Glutamatergic neuron (in vitro differentiated cells): ENCODE measurements around the gene FSTL4. TPM values are rescaled to one million over a fixed set of nuclear protein-coding genes. Genes with fewer than 3 reads are reported as not detected.

Source experiments
- DNase-seq: peaks from one replicate; pipeline ENCODE4 v3.0.0; 2022
- H3K27ac Mint-ChIP-seq: one replicate; pipeline ENCODE4 v1.8.0; 2020; ENCODE audit warnings: mild to moderate bottlenecking, mixed read lengths, inconsistent platforms; ENCODE audit not compliant: unreplicated experiment
- H3K27me3 Mint-ChIP-seq: one replicate; pipeline ENCODE4 v1.8.0; 2020; ENCODE audit warnings: mild to moderate bottlenecking, moderate library complexity, mixed read lengths, inconsistent platforms; ENCODE audit not compliant: unreplicated experiment
- H3K36me3 Mint-ChIP-seq: one replicate; pipeline ENCODE4 v1.8.0; 2020; ENCODE audit warnings: mild to moderate bottlenecking, mixed read lengths, inconsistent platforms; ENCODE audit not compliant: unreplicated experiment
- H3K4me1 Mint-ChIP-seq: one replicate; pipeline ENCODE4 v1.8.0; 2020; ENCODE audit warnings: mild to moderate bottlenecking, low read depth, mixed read lengths, inconsistent platforms; ENCODE audit not compliant: unreplicated experiment
- H3K4me3 Mint-ChIP-seq: one replicate; pipeline ENCODE4 v1.8.0; 2020; ENCODE audit warnings: mild to moderate bottlenecking, mixed read lengths, inconsistent platforms; ENCODE audit not compliant: unreplicated experiment
- H3K9me3 Mint-ChIP-seq: one replicate; pipeline ENCODE4 v1.8.0; 2020; ENCODE audit warnings: mild to moderate bottlenecking, moderate library complexity, mixed read lengths, inconsistent platforms; ENCODE audit not compliant: unreplicated experiment
- CTCF ChIP-seq: fragments of 200-600 bp; sonication (generic); IDR thresholded peaks from one replicate; pipeline ENCODE4 v1.5.0; 2021; ENCODE audit not compliant: partially characterized antibody, unreplicated experiment
- total RNA-seq: library from RNA; stranded (reverse); fragmentation: NEBNext Ultra II Directional; extraction: Animal tissue kit (Norgen Biotek cat#: 25700); gene quantifications from one replicate; pipeline ENCODE4 v1.2.1, GENCODE V29; 2021; ENCODE audit not compliant: unreplicated experiment

The FSTL4 gene
- total RNA-seq, 1 donor from 2014 or later = 29.0 TPM

GRCh38 chr5:133464013-133464412, 148.3 kb downstream of the FSTL4 start:
- Mint-ChIP-seq H3K36me3 (no peaks in the 10 kb centered on the region), H3K4me1 (peaks cover 13% of the 10 kb centered on the region), H3K27me3 (peaks cover 6% of the 10 kb centered on the region), H3K9me3 (no peaks in the 10 kb centered on the region), H3K4me3 (no peak overlapping the region), H3K27ac (no peak overlapping the region)
- no peak for TF ChIP-seq CTCF
- no peak for DNase-seq

GRCh38 chr5:133461796-133462516, 150.4 kb downstream of the FSTL4 start:
- Mint-ChIP-seq H3K27ac (no peak overlapping the region), H3K9me3 (no peaks in the 10 kb centered on the region)
- TF ChIP-seq CTCF = no peak

GRCh38 chr5:133460172-133460758, 152.1 kb downstream of the FSTL4 start:
- Mint-ChIP-seq H3K9me3 (no peaks in the 10 kb centered on the region), H3K27ac (no peak overlapping the region), H3K4me3 (no peak overlapping the region), H3K36me3 (no peaks in the 10 kb centered on the region), H3K4me1 (peaks cover 31% of the 10 kb centered on the region), H3K27me3 (peaks cover 8% of the 10 kb centered on the region)
- DNase-seq = peak; percentile 64
- peak; percentile 74 for TF ChIP-seq CTCF

More at GRCh38 chr5:133461796-133462516, 150.4 kb downstream of the FSTL4 start:
- Mint-ChIP-seq H3K4me1 (peaks cover 24% of the 10 kb centered on the region), H3K4me3 (no peak overlapping the region), H3K27me3 (peaks cover 6% of the 10 kb centered on the region), H3K36me3 (no peaks in the 10 kb centered on the region)
- DNase-seq = no peak

GRCh38 chr5:133459474-133460160, 152.7 kb downstream of the FSTL4 start:
- H3K4me1 Mint-ChIP-seq = peaks cover 31% of the 10 kb centered on the region
- TF ChIP-seq CTCF = no peak
- H3K27me3 Mint-ChIP-seq = peaks cover 8% of the 10 kb centered on the region
- no peak overlapping the region for H3K27ac Mint-ChIP-seq
- no peaks in the 10 kb centered on the region for H3K9me3 Mint-ChIP-seq
- no peaks in the 10 kb centered on the region for H3K36me3 Mint-ChIP-seq
- H3K4me3 Mint-ChIP-seq = no peak overlapping the region
- DNase-seq = no peak
